Neuronal stem cell (in vitro differentiated cells): ENCODE measurements around the gene XXYLT1.
A peak's percentile ranks its signal among the peaks of the same experiment; 100 is the strongest.

Experiments
- DNase-seq: peaks from one replicate; pipeline ENCODE4 v3.0.0-alpha.2; 2013; ENCODE audit warnings: low spot score
- H2AFZ ChIP-seq: one replicate; pipeline ENCODE4 v1.6.1; 2013; ENCODE audit warnings: mild to moderate bottlenecking, low read length, inconsistent platforms
- H2AK5ac ChIP-seq: 2 replicates; pipeline ENCODE4 v1.6.1; 2013; ENCODE audit warnings: low read depth, mild to moderate bottlenecking, inconsistent platforms, low read length, moderate library complexity, mixed read lengths
- H2BK120ac ChIP-seq: 2 replicates; pipeline ENCODE4 v1.6.1; 2013; ENCODE audit warnings: low read depth, mild to moderate bottlenecking, inconsistent platforms, low read length, moderate library complexity, mixed read lengths
- H2BK12ac ChIP-seq: one replicate; pipeline ENCODE4 v1.6.1; 2013; ENCODE audit warnings: low read length, inconsistent platforms
- H2BK15ac ChIP-seq: 2 replicates; pipeline ENCODE4 v1.6.1; 2013; ENCODE audit warnings: mild to moderate bottlenecking, low read length, inconsistent platforms, mixed read lengths
- H2BK5ac ChIP-seq: one replicate; pipeline ENCODE4 v1.6.1; 2013; ENCODE audit warnings: inconsistent platforms, mild to moderate bottlenecking, low read length, moderate library complexity
- H3K14ac ChIP-seq: one replicate; pipeline ENCODE4 v1.6.1; 2013; ENCODE audit warnings: low read length, inconsistent platforms
- H3K18ac ChIP-seq: 2 replicates; pipeline ENCODE4 v1.6.1; 2013; ENCODE audit warnings: low read length, inconsistent platforms
- H3K23ac ChIP-seq: 2 replicates; pipeline ENCODE4 v1.6.1; 2013; ENCODE audit warnings: low read depth, mild to moderate bottlenecking, mixed read lengths, low read length, inconsistent platforms; ENCODE audit not compliant: poor library complexity
- H3K27ac ChIP-seq: replicated peaks from 3 replicates; pipeline ENCODE4 v1.5.1; 2013; ENCODE audit warnings: low read length, inconsistent platforms
- H3K27me3 ChIP-seq, 3 experiments: 2 replicates each; pipeline ENCODE4 v1.6.1; 2013; ENCODE audit warnings: low read length in 3 of 3, mild to moderate bottlenecking in 2 of 3, inconsistent platforms in 1 of 3, low read depth in 1 of 3, mixed read lengths in 1 of 3, moderate library complexity in 1 of 3; ENCODE audit not compliant: control insufficient read depth in 3 of 3, insufficient read depth in 3 of 3
- H3K36me3 ChIP-seq, 2 donors: replicated peaks in 1 of 2; 2 replicates each; pipeline ENCODE4 v1.6.1; 2013; ENCODE audit warnings: low read length in 2 of 2; ENCODE audit not compliant: control insufficient read depth in 2 of 2, insufficient read depth in 2 of 2
- H3K4ac ChIP-seq: 2 replicates; pipeline ENCODE4 v1.6.1; 2013; ENCODE audit warnings: inconsistent platforms, mild to moderate bottlenecking, low read length, moderate library complexity
- H3K4me1 ChIP-seq, 2 donors: 1 replicate in 1 of 2; 2 replicates in 1 of 2; pipeline ENCODE4 v1.6.1; 2013; ENCODE audit warnings: low read length in 2 of 2, low read depth in 1 of 2; ENCODE audit not compliant: control insufficient read depth in 2 of 2, insufficient read depth in 1 of 2
- H3K4me2 ChIP-seq: one replicate; pipeline ENCODE4 v1.6.1; 2013; ENCODE audit warnings: mild to moderate bottlenecking, low read length, inconsistent platforms; ENCODE audit not compliant: insufficient read depth, poor library complexity, severe bottlenecking
- H3K4me3 ChIP-seq, 2 donors: 2 replicates each; pipeline ENCODE4 v1.5.1; 2013; ENCODE audit warnings: low read length in 2 of 2, mild to moderate bottlenecking in 2 of 2, inconsistent platforms in 1 of 2, moderate library complexity in 1 of 2
- H3K79me1 ChIP-seq: one replicate; pipeline ENCODE4 v1.6.1; 2013; ENCODE audit warnings: low read depth, mild to moderate bottlenecking, inconsistent platforms, low read length, moderate library complexity
- H3K9ac ChIP-seq: one replicate; pipeline ENCODE4 v1.6.1; 2013; ENCODE audit warnings: mild to moderate bottlenecking, low read depth, low read length, inconsistent platforms; ENCODE audit not compliant: poor library complexity
- H3K9me3 ChIP-seq, 2 donors: replicated peaks in 1 of 2; 2 replicates each; pipeline versions ENCODE3 to v1.6.1; 2013; ENCODE audit warnings: low read length in 2 of 2, mild to moderate bottlenecking in 2 of 2, inconsistent platforms in 1 of 2, low read depth in 1 of 2, mixed read lengths in 1 of 2, moderate library complexity in 1 of 2; ENCODE audit not compliant: control insufficient read depth in 2 of 2, insufficient read depth in 1 of 2
- H4K8ac ChIP-seq: one replicate; pipeline ENCODE4 v1.6.1; 2013; ENCODE audit warnings: low read depth, mild to moderate bottlenecking, inconsistent platforms, low read length, moderate library complexity
- H4K91ac ChIP-seq: one replicate; pipeline ENCODE4 v1.6.1; 2013; ENCODE audit warnings: low read length, low read depth, mild to moderate bottlenecking, inconsistent platforms; ENCODE audit not compliant: poor library complexity
- WGBS, 2 donors: extraction: QIAGEN DNeasy Blood & Tissue Kit; methylation state at CpG; one replicate each; pipeline ENCODE4 v1.1.7; 2013; ENCODE audit warnings: missing lambda C conversion rate in 2 of 2, mixed read lengths in 1 of 2; ENCODE audit not compliant: insufficient read length in 2 of 2, insufficient replicate concordance in 1 of 2; ENCODE audit errors: extremely low coverage in 2 of 2; 5-methylcytosine and 5-hydroxymethylcytosine counted together

Gene XXYLT1

DNA sequence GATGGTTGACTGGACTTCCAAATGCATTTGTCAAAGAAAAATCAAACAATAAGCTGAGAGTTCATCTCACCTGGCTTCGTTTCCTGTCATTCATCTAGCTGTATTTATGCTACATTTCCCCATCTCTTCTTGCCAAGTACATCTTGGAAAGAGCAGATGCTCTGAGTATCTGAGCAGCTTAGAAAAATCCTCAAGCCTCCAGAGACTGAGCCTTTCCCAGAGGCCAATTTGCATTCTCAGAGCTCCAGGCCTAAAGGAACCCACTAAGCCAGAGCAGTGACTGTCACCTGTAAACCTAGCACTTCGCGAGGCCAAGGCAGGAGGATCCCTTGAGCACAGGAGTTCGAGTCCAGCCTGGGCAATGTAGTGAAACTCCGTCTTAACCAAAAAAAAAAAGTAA is 100.5 kb downstream of the XXYLT1 start:
- Histone ChIP-seq H2BK120ac (no peak overlapping the region), H2AFZ (no peak overlapping the region), H3K79me1 (no peaks in the 10 kb centered on the region), H3K4me1 (peaks cover 15 to 18% of the 10 kb centered on the region in 2 donors), H2BK12ac (no peak overlapping the region), H4K8ac (no peak overlapping the region), H3K23ac (no peak overlapping the region), H3K4ac (no peak overlapping the region), H3K18ac (no peak overlapping the region), H4K91ac (no peak overlapping the region), H2BK15ac (no peak overlapping the region), H3K27me3 (no peaks in the 10 kb centered on the region), H2BK5ac (no peak overlapping the region), H3K9me3 (no peaks in the 10 kb centered on the region), H3K14ac (no peak overlapping the region), H3K4me3 (no peak overlapping the region), H3K27ac (no peak overlapping the region), H2AK5ac (no peak overlapping the region), H3K4me2 (no peak overlapping the region), H3K36me3 (peaks cover 0 to 3% of the 10 kb centered on the region in 2 donors), H3K9ac (no peak overlapping the region)
- WGBS, 2 donors = no CpG with 5 or more reads among the region's 5 CpGs
- no peak for DNase-seq

DNA sequence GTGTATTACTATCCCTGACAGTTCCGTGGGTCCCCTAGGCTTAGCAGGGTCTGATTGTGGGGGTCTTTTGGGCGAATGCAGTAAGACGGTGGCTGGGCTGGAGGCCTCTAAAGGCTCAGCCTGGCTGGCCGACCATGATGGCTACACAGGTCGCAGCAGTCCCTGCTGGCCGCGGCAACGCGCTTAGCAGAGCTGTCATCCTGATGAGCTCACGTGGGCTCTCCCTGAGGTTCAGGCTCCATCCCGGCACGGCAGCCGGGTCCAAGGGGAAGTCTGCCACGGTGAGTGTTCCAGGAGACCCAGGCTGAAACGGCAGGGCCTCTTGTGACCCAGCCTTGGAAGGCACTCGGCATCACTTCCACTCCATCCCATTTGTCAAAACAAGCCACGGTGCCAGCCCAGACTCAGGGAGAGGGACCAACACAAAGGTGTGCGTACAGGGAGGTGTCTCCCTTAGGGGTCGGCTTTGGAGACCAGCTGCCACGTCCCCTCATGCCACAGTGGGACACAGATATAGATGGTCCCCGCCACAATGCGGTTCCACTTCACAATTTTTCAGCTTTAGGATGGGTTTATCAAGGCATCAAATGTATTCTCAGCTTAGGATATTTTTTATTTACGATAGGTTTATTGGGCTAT is 101.8 kb downstream of the XXYLT1 start:
- H3K4me2 ChIP-seq = no peak overlapping the region
- no peak overlapping the region for H4K8ac ChIP-seq
- peak overlapping the region; percentile 63 for H3K18ac ChIP-seq
- H4K91ac ChIP-seq = no peak overlapping the region
- H2AFZ ChIP-seq = no peak overlapping the region
- no peak overlapping the region for H2BK12ac ChIP-seq
- no peaks in the 10 kb centered on the region for H3K27me3 ChIP-seq
- H3K9me3 ChIP-seq = no peaks in the 10 kb centered on the region
- H3K4ac ChIP-seq = peak overlapping the region; percentile 12
- DNase-seq = no peak
- H2BK120ac ChIP-seq = no peak overlapping the region
- H3K9ac ChIP-seq = no peak overlapping the region
- peaks cover 15 to 16% of the 10 kb centered on the region in 2 donors for H3K4me1 ChIP-seq
- H3K14ac ChIP-seq = peak overlapping the region; percentile 6
- no CpG with 5 or more reads among the region's 23 CpGs for WGBS, 2 donors
- H3K79me1 ChIP-seq = no peaks in the 10 kb centered on the region
- peak overlapping the region; percentile 29 for H2AK5ac ChIP-seq
- no peak overlapping the region for H3K27ac ChIP-seq
- no peak overlapping the region for H3K4me3 ChIP-seq
- peak overlapping the region; percentile 47 for H2BK15ac ChIP-seq
- no peak overlapping the region for H3K23ac ChIP-seq
- H3K36me3 ChIP-seq = no peaks in the 10 kb centered on the region
- H2BK5ac ChIP-seq = peak overlapping the region; percentile 39

DNA sequence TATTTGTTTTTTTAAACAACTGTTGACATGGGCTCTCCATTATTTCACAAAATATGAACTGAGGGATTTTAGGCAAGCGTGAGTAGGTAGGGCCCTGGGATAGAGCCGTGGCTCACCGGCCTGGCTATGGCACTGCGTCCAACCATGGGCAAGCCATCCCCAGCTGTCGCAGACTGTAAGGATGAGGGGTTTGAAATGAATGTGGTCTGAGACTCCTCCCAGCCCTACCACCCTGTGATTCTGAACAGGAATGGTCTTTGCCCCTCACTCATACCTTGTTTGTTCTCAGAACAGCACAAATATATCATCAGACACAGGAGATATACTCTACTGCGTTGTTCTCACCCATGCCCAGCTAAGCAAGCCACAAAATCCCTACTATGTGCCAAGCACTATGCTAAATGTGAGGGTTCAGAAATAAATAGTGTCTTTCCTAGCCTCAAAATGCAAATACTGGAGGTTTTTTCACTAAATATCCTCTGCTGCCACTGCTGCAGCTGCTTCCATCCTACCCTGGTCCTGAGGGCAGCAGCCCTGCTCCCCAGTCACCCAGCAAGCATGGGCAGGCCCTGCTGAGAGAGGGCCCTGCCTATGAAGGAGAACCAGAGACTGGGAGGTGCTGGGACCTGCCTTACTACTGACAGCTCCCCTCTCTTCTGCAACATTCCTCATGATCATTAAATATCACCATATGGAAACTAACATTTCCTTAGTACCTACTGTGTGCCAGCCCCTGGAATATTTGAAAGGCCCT is 102.8 kb downstream of the XXYLT1 start:
- Histone ChIP-seq H3K27ac (no peak overlapping the region), H3K18ac (no peak overlapping the region), H3K79me1 (no peaks in the 10 kb centered on the region)

DNA sequence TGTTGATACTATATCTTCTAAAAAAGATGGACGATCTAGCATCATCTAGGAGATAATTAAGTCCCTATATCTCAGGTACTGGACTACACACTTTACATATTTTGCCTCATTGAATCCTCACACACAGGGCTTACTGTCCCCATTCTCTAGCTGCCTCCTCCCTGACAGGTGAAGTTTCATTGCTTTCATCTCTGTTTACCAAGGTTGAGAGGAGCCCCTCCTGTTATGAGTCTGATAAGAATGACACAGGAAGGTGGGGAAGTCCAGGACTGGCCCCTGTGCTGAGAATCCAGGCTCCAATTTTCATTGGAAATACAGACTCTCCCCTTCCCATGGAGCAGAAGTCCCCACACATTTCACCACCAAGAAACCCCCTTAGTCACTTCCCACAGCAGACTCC is 105.2 kb downstream of the XXYLT1 start:
- no peak overlapping the region for H2AK5ac ChIP-seq
- H3K4ac ChIP-seq = no peak overlapping the region
- H3K9ac ChIP-seq = no peak overlapping the region
- DNase-seq = no peak
- no CpG with 5 or more reads among the region's 1 CpG for WGBS, 2 donors
- H4K91ac ChIP-seq = no peak overlapping the region
- H2BK12ac ChIP-seq = no peak overlapping the region
- no peak overlapping the region for H3K23ac ChIP-seq
- no peak overlapping the region for H3K4me2 ChIP-seq
- no peaks in the 10 kb centered on the region for H3K79me1 ChIP-seq
- no peak overlapping the region for H3K27ac ChIP-seq
- H3K14ac ChIP-seq = no peak overlapping the region
- no peak overlapping the region for H2BK5ac ChIP-seq
- no peak overlapping the region for H2BK15ac ChIP-seq
- no peaks in the 10 kb centered on the region for H3K36me3 ChIP-seq
- H2AFZ ChIP-seq = no peak overlapping the region
- H3K27me3 ChIP-seq = no peaks in the 10 kb centered on the region
- H3K18ac ChIP-seq = no peak overlapping the region
- H3K4me3 ChIP-seq = no peak overlapping the region
- no peak overlapping the region for H4K8ac ChIP-seq
- H2BK120ac ChIP-seq = no peak overlapping the region
- no peaks in the 10 kb centered on the region for H3K9me3 ChIP-seq
- H3K4me1 ChIP-seq = no peaks in the 10 kb centered on the region

More for the DNA sequence above, 102.8 kb downstream of the XXYLT1 start:
- no peak overlapping the region for H3K9ac ChIP-seq
- no peak overlapping the region for H2AFZ ChIP-seq
- no peaks in the 10 kb centered on the region for H3K36me3 ChIP-seq
- no peak overlapping the region for H2BK5ac ChIP-seq
- no CpG with 5 or more reads among the region's 6 CpGs for WGBS, 2 donors
- no peak overlapping the region for H3K14ac ChIP-seq
- H2BK12ac ChIP-seq = no peak overlapping the region
- H3K4me1 ChIP-seq = peaks cover 7 to 9% of the 10 kb centered on the region in 2 donors
- no peak overlapping the region for H4K8ac ChIP-seq
- H2AK5ac ChIP-seq = no peak overlapping the region
- H3K27me3 ChIP-seq = no peaks in the 10 kb centered on the region
- DNase-seq = no peak
- no peak overlapping the region for H3K4me3 ChIP-seq
- H4K91ac ChIP-seq = no peak overlapping the region
- no peak overlapping the region for H3K4me2 ChIP-seq
- H3K4ac ChIP-seq = no peak overlapping the region
- H3K23ac ChIP-seq = no peak overlapping the region
- no peaks in the 10 kb centered on the region for H3K9me3 ChIP-seq
- no peak overlapping the region for H2BK15ac ChIP-seq
- H2BK120ac ChIP-seq = no peak overlapping the region
